K562 (cell line): ENCODE results near the gene ECM1. TPM values are rescaled to one million over a fixed set of nuclear protein-coding genes. Genes with fewer than 3 reads are reported as not detected.

Source experiments
- ARID4B ChIP-seq: sonication (generic); formaldehyde crosslinking; IDR thresholded peaks from 2 replicates; pipeline ENCODE4 v1.8.0; 2022; ENCODE audit warnings: mild to moderate bottlenecking, missing genetic modification reagents
- CBFA2T2 ChIP-seq: fragments of 450-650 bp; conservative IDR thresholded peaks from 2 replicates; pipeline ENCODE4 v1.6.1; 2017; ENCODE audit warnings: mild to moderate bottlenecking
- CBX1 ChIP-seq: sonication (generic); IDR thresholded peaks from 2 replicates; pipeline ENCODE4 v1.6.1; 2016; ENCODE audit warnings: antibody characterized with exemption, low read depth, mild to moderate bottlenecking
- CC2D1A ChIP-seq: fragments of 450-650 bp; IDR thresholded peaks from 2 replicates; pipeline ENCODE4 v1.6.1; 2017; ENCODE audit warnings: mild to moderate bottlenecking
- CREB5 ChIP-seq: fragments of 250-450 bp; sonication (Bioruptor Pico); IDR thresholded peaks from 2 replicates; pipeline ENCODE4 v1.5.0; 2020; ENCODE audit warnings: mild to moderate bottlenecking
- DDX20 ChIP-seq: fragments of 450-650 bp; IDR thresholded peaks from 2 replicates; pipeline ENCODE4 v1.6.1; 2016; ENCODE audit warnings: missing genetic modification characterization, low read depth, mild to moderate bottlenecking, missing compliant biosample characterization, moderate library complexity
- ELK1 ChIP-seq: sonication (generic); formaldehyde crosslinking; IDR thresholded peaks from 2 replicates; pipeline ENCODE4 v1.8.1; 2022; ENCODE audit warnings: missing genetic modification reagents
- EP400 ChIP-seq: fragments of 450-650 bp; IDR thresholded peaks from 2 replicates; pipeline ENCODE4 v1.6.1; 2017; ENCODE audit warnings: antibody characterized with exemption, mild to moderate bottlenecking, moderate library complexity
- GATAD2A ChIP-seq: fragments of 450-650 bp; IDR thresholded peaks from 2 replicates; pipeline ENCODE4 v1.6.1; 2017
- GTF2E2 ChIP-seq: fragments of 200-800 bp; sonication (Bioruptor generic); IDR thresholded peaks from 2 replicates; pipeline ENCODE4 v1.6.1; 2016; ENCODE audit warnings: missing genetic modification characterization, missing compliant biosample characterization
- HDAC6 ChIP-seq: IDR thresholded peaks from 2 replicates; pipeline ENCODE4 v1.6.1; 2012; ENCODE audit warnings: low read depth, mild to moderate bottlenecking, control low read depth, inconsistent platforms, low read length, moderate library complexity
- HNRNPUL1 ChIP-seq: fragments of 200-400 bp; formaldehyde crosslinking; IDR thresholded peaks from 2 replicates; pipeline ENCODE4 v1.6.1; 2017; ENCODE audit warnings: low read length
- HOMEZ ChIP-seq: fragments of 250-450 bp; sonication (Bioruptor Pico); IDR thresholded peaks from 2 replicates; pipeline ENCODE4 v1.4.0; 2020; ENCODE audit warnings: mild to moderate bottlenecking, moderate library complexity
- L3MBTL2 ChIP-seq: fragments of 450-650 bp; IDR thresholded peaks from 2 replicates; pipeline ENCODE4 v1.6.1; 2016; ENCODE audit warnings: mild to moderate bottlenecking, moderate library complexity
- POLR2AphosphoS5 ChIP-seq: IDR thresholded peaks from 2 replicates; pipeline ENCODE4 v1.6.1; 2011; ENCODE audit warnings: mild to moderate bottlenecking, low read depth, low read length, moderate library complexity; ENCODE audit not compliant: control insufficient read depth, insufficient read depth
- SAFB2 ChIP-seq: fragments of 200-400 bp; formaldehyde crosslinking; IDR thresholded peaks from 2 replicates; pipeline ENCODE4 v1.6.1; 2018; ENCODE audit warnings: borderline replicate concordance, low read length, low read depth, moderate library complexity; ENCODE audit not compliant: severe bottlenecking
- SIN3A ChIP-seq, 2 experiments: fragments of 150-350 bp in 1 of 2; IDR thresholded peaks; 2 replicates each; pipeline ENCODE4 v1.6.1; 2011 to 2016; ENCODE audit warnings: borderline replicate concordance in 2 of 2, low read depth in 2 of 2, low read length in 2 of 2, mild to moderate bottlenecking in 2 of 2, moderate library complexity in 2 of 2; ENCODE audit not compliant: control insufficient read depth in 1 of 2
- SMARCA4 ChIP-seq: fragments of 450-650 bp; IDR thresholded peaks from 2 replicates; pipeline ENCODE4 v1.6.1; 2016
- SRSF1 ChIP-seq: fragments of 200-400 bp; formaldehyde crosslinking; IDR thresholded peaks from 2 replicates; pipeline ENCODE4 v1.6.1; 2017; ENCODE audit warnings: mild to moderate bottlenecking, low read depth, low read length, moderate library complexity
- ZNF311 ChIP-seq: fragments of 250-450 bp; sonication (Bioruptor Pico); IDR thresholded peaks from 2 replicates; pipeline ENCODE4 v1.4.0; 2020; ENCODE audit warnings: mild to moderate bottlenecking, moderate library complexity
- polyA plus RNA-seq, 8 experiments: library from polyadenylated mRNA; depleted of rRNA in 4 of 8; stranded (reverse) in 5 of 8; unstranded in 3 of 8; fragments of >200 nt; fragmentation: Nextera tagmentation in 2 of 8; fragmentation: Illumina TruSeq in 1 of 8; extraction: Ambion mirVana in 2 of 8; extraction: Trizol in 1 of 8; gene quantifications; 2 replicates each; pipeline versions ENCODE4 v1.2.1 to v1.2.3, GENCODE V29; 2011 to 2014; ENCODE audit warnings: inconsistent platforms in 1 of 8, missing spikeins in 1 of 8
- total RNA-seq, 7 experiments: library from RNA; depleted of rRNA in 6 of 7; stranded (reverse); fragments of >200 nt in 6 of 7; fragmentation: Illumina TruSeq in 2 of 7; extraction: Trizol in 2 of 7; gene quantifications; 2 replicates each; pipeline versions ENCODE4 v1.2.1 to v1.2.3, GENCODE V29; 2011 to 2021; ENCODE audit warnings: low replicate concordance in 1 of 7

Gene ECM1
- total and polyA plus RNA-seq, 9 of the 15 experiments (the other 6 are each of a cell fraction or from before 2014, with no cell fraction given): 6.6 to 52.2 (median 12.8) TPM

GRCh38 chr1:150515328-150516049 lies 7.6 kb downstream of the ECM1 start, which contains the start of gene FALEC (continued):
- TF ChIP-seq ELK1 (CRISPR knock-in tag): no peak
- no peak; a peak in 1 of 4 replicates for TF ChIP-seq SIN3A (IDR thresholded peaks at IDR 0.05; ENCODE audit: borderline replicate concordance in 2 of 2, control insufficient read depth in 1 of 2, low read depth in 2 of 2, low read length in 2 of 2)
- TF ChIP-seq CBX1: 0 out of 2 replicates have a peak, but pooled peaks have one; percentile 26
- TF ChIP-seq CREB5 (CRISPR knock-in tag): no peak
- no peak for TF ChIP-seq GTF2E2 (tag)
- TF ChIP-seq CC2D1A: no peak
- TF ChIP-seq SRSF1: no peak
- TF ChIP-seq POLR2AphosphoS5: peak; percentile 60; the same call in 1 of the 2 replicates
- peak; percentile 77 for TF ChIP-seq L3MBTL2
- no peak for TF ChIP-seq ZNF311
- no peak for TF ChIP-seq HDAC6
- TF ChIP-seq SAFB2: no peak
- TF ChIP-seq DDX20 (tag): no peak
- peak; percentile 82 for TF ChIP-seq ARID4B (CRISPR knock-in tag)
- peak; percentile 74; the same call in 1 of the 2 replicates for TF ChIP-seq EP400
- no peak for TF ChIP-seq SMARCA4
- no peak for TF ChIP-seq CBFA2T2
- no peak for TF ChIP-seq HOMEZ
- no peak for TF ChIP-seq HNRNPUL1
- no peak for TF ChIP-seq GATAD2A
